OCI-LY7 (cell line): ENCODE data around the gene MIS12. TPM values are rescaled to one million over a fixed set of nuclear protein-coding genes. Genes with fewer than 3 reads are reported as not detected.
A peak's percentile ranks its signal among the peaks of the same experiment; 100 is the strongest.

Source experiments
- BruUV-seq: library from RNA; stranded (reverse); fragments of 400-500 nt; replicated peaks from 2 replicates; lab custom pipeline; 2021; lab: Mats Ljungman, UMichigan
- CTCF ChIA-PET: fragments of 300-600 bp; sonication (Branson Sonifier 250); formaldehyde crosslinking; loops from one replicate; lab custom pipeline; 2022; ENCODE audit warnings: antibody characterized with exemption; ENCODE audit not compliant: unreplicated experiment; lab: Charles Lee
- POLR2A ChIA-PET: fragments of 300-600 bp; sonication (Branson Sonifier 250); formaldehyde crosslinking; loops from one replicate; lab custom pipeline; 2022; ENCODE audit warnings: antibody characterized with exemption; lab: Charles Lee
- DNase-seq: peaks from one replicate; pipeline ENCODE4 v3.0.0-alpha.2; 2015; ENCODE audit warnings: low spot score
- H2AFZ ChIP-seq: fragments of 200-600 bp; sonication (generic), shearing (Covaris generic); 2 replicates; pipeline ENCODE4 v1.6.1; 2014; ENCODE audit warnings: mild to moderate bottlenecking, antibody characterized with exemption, low read length, moderate library complexity
- H3K27ac ChIP-seq: fragments of 200-600 bp; sonication (generic); 2 replicates; pipeline ENCODE4 v1.5.1; 2014; ENCODE audit warnings: mixed run types, low read depth, mild to moderate bottlenecking, moderate library complexity, low read length, inconsistent platforms; ENCODE audit not compliant: poor library complexity, severe bottlenecking
- H3K36me3 ChIP-seq: fragments of 200-600 bp; sonication (generic); 2 replicates; pipeline ENCODE4 v1.6.1; 2014; ENCODE audit warnings: mild to moderate bottlenecking, antibody characterized with exemption, low read length, moderate library complexity, mixed read lengths; ENCODE audit not compliant: insufficient read depth
- H3K4me1 ChIP-seq: fragments of 200-600 bp; sonication (generic); 2 replicates; pipeline ENCODE4 v1.5.1; 2014; ENCODE audit warnings: mild to moderate bottlenecking, low read length; ENCODE audit not compliant: insufficient read depth, poor library complexity, severe bottlenecking
- H3K4me2 ChIP-seq: fragments of 200-600 bp; sonication (generic); 2 replicates; pipeline ENCODE4 v1.6.1; 2014; ENCODE audit warnings: mild to moderate bottlenecking, low read length
- H3K4me3 ChIP-seq: fragments of 200-600 bp; sonication (generic); 2 replicates; pipeline ENCODE4 v1.5.1; 2014; ENCODE audit warnings: mild to moderate bottlenecking, low read depth, low read length; ENCODE audit not compliant: poor library complexity, severe bottlenecking
- H3K79me2 ChIP-seq: fragments of 200-600 bp; sonication (generic); 2 replicates; pipeline ENCODE4 v1.6.1; 2016; ENCODE audit warnings: low read depth, mild to moderate bottlenecking, low read length, moderate library complexity, mixed read lengths; ENCODE audit not compliant: insufficient read depth
- H3K9me2 ChIP-seq: fragments of 200-600 bp; sonication (generic); 2 replicates; pipeline ENCODE4 v1.6.1; 2016; ENCODE audit warnings: mild to moderate bottlenecking, low read length, mixed read lengths; ENCODE audit not compliant: insufficient read depth
- H3K9me3 ChIP-seq: fragments of 200-600 bp; sonication (generic); 2 replicates; pipeline ENCODE4 v1.6.1; 2014; ENCODE audit warnings: mild to moderate bottlenecking, mixed run types, low read length, mixed read lengths
- H4K20me1 ChIP-seq: fragments of 200-600 bp; sonication (generic); 2 replicates; pipeline ENCODE4 v1.6.1; 2014; ENCODE audit warnings: mild to moderate bottlenecking, antibody characterized with exemption, low read length, moderate library complexity, mixed read lengths; ENCODE audit not compliant: insufficient read depth
- EZH2phosphoT487 ChIP-seq: fragments of 200-600 bp; sonication (generic); IDR thresholded peaks from 2 replicates; pipeline ENCODE4 v1.6.1; 2018; ENCODE audit warnings: low read depth, borderline replicate concordance, mild to moderate bottlenecking, mixed run types, antibody characterized with exemption, low read length, moderate library complexity, mixed read lengths
- intact Hi-C: fragments of 100-400 bp; cut with micrococcal nuclease; formaldehyde crosslinking; loops from one replicate; pipeline ENCODE4 v1.10.0; 2022; ENCODE audit not compliant: unreplicated experiment
- total RNA-seq, 2 experiments: library from RNA; depleted of rRNA in 1 of 2; stranded (reverse); fragments of >200 nt in 1 of 2; shearing (Covaris generic) in 1 of 2; gene quantifications; 2 replicates each; pipeline ENCODE4 v1.2.3, GENCODE V29; 2014 to 2022
- TF ChIP-seq, protein P1 (sequence below): fragments of 200-600 bp; sonication (generic); conservative IDR thresholded peaks from 2 replicates; pipeline ENCODE4 v1.5.1; 2014; ENCODE audit warnings: mild to moderate bottlenecking, antibody characterized with exemption, low read length, moderate library complexity, mixed read lengths

The MIS12 gene
- total RNA-seq, 2 experiments from 2014 or later, result 26.4 to 35.0 TPM

DNA sequence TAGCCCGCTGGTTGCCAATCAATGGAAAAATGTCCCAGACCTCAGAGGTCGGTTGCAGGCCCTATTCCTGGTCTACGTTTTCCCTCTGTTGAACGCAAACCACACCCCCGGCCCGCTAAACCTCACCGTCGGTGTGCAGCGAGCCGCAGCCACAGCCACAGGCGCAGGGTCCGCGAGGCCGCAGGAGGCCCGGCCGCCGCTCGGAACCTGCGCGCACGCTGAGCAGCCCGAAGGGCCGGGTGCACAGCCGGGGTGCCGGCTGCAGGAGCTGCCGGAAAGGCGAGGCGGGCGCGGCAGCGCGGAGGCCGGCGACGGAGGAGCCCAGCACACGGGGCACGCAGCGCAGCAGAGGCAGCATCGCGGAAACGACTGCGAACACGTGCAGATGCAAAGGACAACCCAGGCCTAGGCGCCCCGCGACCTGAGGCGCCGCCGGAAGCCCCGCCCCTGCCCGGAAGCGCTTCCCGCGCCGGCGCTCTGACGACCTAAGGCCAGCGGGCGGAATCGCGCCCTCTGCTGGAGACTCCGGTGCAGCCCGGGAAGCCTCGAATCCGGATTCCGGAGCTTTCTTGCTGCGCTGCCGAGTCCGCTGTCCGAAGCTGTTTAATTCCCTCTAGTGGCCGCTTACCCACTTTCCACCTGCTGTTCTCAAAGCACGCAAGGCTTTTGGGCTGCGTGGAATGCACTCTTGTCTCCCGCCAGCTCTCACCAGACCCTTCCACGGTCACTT, 47.5 kb upstream of the MIS12 start, which contains the start of gene C1QBP:
C1QBP (minus strand) TSS at position 440 of the 730 bp plus-strand sequence; CDS start at position 358, 82 bp downstream.
- POLR2A ChIA-PET, result interaction anchor here (0.6 to 1.0 kb wide), 4 partner anchors 14 to 1806 kb away, joined by 3 to 5 read pairs (median 3); partner anchors contain the start of gene NUP88
- H2AFZ ChIP-seq, result peak within 1 kb of the TSS; percentile 56; the same call in 1 of the 2 replicates

DNA sequence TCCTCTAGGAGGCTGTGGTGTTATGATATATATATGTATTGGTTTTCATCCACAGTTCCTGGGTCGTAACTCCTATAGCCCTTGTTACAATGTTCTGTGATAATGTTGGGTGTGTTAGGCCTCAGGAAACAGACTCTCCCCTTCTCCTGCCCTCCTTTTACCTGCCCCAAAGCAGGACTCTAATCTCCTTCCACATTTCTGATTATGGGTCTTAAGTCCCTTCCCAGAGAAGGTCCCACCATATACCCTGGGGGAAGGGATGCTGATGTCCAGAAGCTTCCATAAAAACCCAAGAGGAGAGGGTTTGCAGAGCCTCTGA, 47.0 kb upstream of the MIS12 start:
- Histone ChIP-seq H4K20me1 (peaks cover 23% of the 10 kb centered on the region; the same call in 1 of the 2 replicates), H2AFZ (peak overlapping the region; percentile 56; the same call in 1 of the 2 replicates), H3K4me1 (peaks cover 27% of the 10 kb centered on the region), H3K9me2 (no peaks in the 10 kb centered on the region), H3K4me2 (peak overlapping the region; percentile 56), H3K36me3 (peaks cover 83% of the 10 kb centered on the region), H3K4me3 (peak overlapping the region; percentile 84), H3K27ac (peak overlapping the region; percentile 50), H3K79me2 (peaks cover 39% of the 10 kb centered on the region), H3K9me3 (no peaks in the 10 kb centered on the region)
- POLR2A ChIA-PET, result interaction anchor here (0.6 to 0.7 kb wide), 2 partner anchors 14 to 1807 kb away, joined by 3 to 5 read pairs; no protein-coding TSS in a partner anchor
- no TSS peak for BruUV-seq
- intact Hi-C loops, result loop anchor here (1.0 to 5.0 kb wide), 4 partner anchors 21 to 242 kb away; partner anchors contain the start of genes DHX33 and NUP88
- TF ChIP-seq, protein P1, sequence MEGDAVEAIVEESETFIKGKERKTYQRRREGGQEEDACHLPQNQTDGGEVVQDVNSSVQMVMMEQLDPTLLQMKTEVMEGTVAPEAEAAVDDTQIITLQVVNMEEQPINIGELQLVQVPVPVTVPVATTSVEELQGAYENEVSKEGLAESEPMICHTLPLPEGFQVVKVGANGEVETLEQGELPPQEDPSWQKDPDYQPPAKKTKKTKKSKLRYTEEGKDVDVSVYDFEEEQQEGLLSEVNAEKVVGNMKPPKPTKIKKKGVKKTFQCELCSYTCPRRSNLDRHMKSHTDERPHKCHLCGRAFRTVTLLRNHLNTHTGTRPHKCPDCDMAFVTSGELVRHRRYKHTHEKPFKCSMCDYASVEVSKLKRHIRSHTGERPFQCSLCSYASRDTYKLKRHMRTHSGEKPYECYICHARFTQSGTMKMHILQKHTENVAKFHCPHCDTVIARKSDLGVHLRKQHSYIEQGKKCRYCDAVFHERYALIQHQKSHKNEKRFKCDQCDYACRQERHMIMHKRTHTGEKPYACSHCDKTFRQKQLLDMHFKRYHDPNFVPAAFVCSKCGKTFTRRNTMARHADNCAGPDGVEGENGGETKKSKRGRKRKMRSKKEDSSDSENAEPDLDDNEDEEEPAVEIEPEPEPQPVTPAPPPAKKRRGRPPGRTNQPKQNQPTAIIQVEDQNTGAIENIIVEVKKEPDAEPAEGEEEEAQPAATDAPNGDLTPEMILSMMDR, result peak; percentile 33
- TF ChIP-seq EZH2phosphoT487, result no peak
- no peak for DNase-seq
- CTCF ChIA-PET, result interaction anchor here (0.6 to 1.8 kb wide), 6 partner anchors 10 to 247 kb away, joined by 3 to 4 read pairs (median 4); partner anchors contain the start of genes DERL2, MIS12 and NUP88

More for the DNA sequence above, 47.5 kb upstream of the MIS12 start, which contains the start of gene C1QBP:
- CTCF ChIA-PET, result interaction anchor here (0.6 to 1.8 kb wide), 8 partner anchors 10 to 648 kb away, joined by 3 to 4 read pairs (median 4); partner anchors contain the start of genes DERL2, DHX33, MIS12 and NUP88
- Histone ChIP-seq H3K36me3 (peaks cover 83% of the 10 kb centered on the region), H3K9me2 (no peaks in the 10 kb centered on the region), H3K4me2 (peak within 1 kb of the TSS; percentile 93), H3K4me3 (peak within 1 kb of the TSS; percentile 84), H4K20me1 (peaks cover 23% of the 10 kb centered on the region; the same call in 1 of the 2 replicates), H3K9me3 (no peaks in the 10 kb centered on the region), H3K27ac (peak within 1 kb of the TSS; percentile 58), H3K4me1 (peaks cover 27% of the 10 kb centered on the region), H3K79me2 (peaks cover 39% of the 10 kb centered on the region)
- DNase-seq, result peak; percentile 96
- intact Hi-C loops, result loop anchor here (1.0 to 5.0 kb wide), 4 partner anchors 20 to 242 kb away; partner anchors contain the start of genes DHX33 and NUP88
- TF ChIP-seq, protein P1, result peak; percentile 94
- no peak for TF ChIP-seq EZH2phosphoT487
- BruUV-seq, result no TSS peak
